ENCODE results near the gene HSD17B10. TPM values are rescaled to one million over a fixed set of nuclear protein-coding genes. Genes with fewer than 3 reads are reported as not detected.
A peak's percentile ranks its signal among the peaks of the same experiment; 100 is the strongest.

The HSD17B10 gene
- total RNA-seq, 1 donor = 48.5 TPM

DNA sequence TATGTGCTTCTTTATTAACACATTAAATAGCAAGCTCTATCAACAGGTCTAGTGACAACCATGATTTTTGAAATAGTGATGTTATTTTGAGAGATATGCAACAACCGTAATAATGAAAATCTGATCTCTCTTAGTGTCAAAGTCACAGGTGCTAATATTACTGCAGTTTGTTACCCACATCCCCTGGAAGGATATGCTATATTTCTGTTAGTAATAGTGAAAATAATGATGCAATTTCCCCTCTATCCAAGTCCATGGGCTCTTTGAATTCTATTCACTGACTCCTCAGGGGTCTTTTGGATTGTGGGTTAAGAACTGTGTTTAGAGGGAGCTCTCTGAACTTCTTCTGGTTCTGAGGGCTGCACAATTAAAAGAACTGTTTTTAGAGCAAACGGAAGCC is 3.0 kb upstream of the HSD17B10 start:
- peaks cover 11% of the 10 kb centered on the region for H3K79me2 ChIP-seq (ENCODE audit: insufficient read depth, low read length)
- H3K4me1 ChIP-seq (ENCODE audit: insufficient read depth, low read length) = peaks cover 20% of the 10 kb centered on the region
- no peaks in the 10 kb centered on the region for H4K20me1 ChIP-seq (ENCODE audit: insufficient read depth, low read length)
- no peak overlapping the region for H3K27ac ChIP-seq (ENCODE audit: low read depth, low read length)
- no peak overlapping the region for H3K4me2 ChIP-seq (ENCODE audit: insufficient read depth, low read length)
- peaks cover 23% of the 10 kb centered on the region for H3K27me3 ChIP-seq (ENCODE audit: insufficient read depth, low read length)
- TF ChIP-seq CTCF (IDR thresholded peaks at IDR 0.05; ENCODE audit: extremely low read depth, low read depth, low read length) = no peak
- H3K9me3 ChIP-seq (ENCODE audit: low read depth, low read length) = no peaks in the 10 kb centered on the region
- no peak overlapping the region for H3K4me3 ChIP-seq (ENCODE audit: insufficient read depth, low read length)
- peaks cover 2% of the 10 kb centered on the region for H3K36me3 ChIP-seq (ENCODE audit: insufficient read depth, low read length)
- H2AFZ ChIP-seq (ENCODE audit: low read length) = no peak overlapping the region
- no peak for DNase-seq (ENCODE audit: insufficient read length, low spot score, missing footprints)

DNA sequence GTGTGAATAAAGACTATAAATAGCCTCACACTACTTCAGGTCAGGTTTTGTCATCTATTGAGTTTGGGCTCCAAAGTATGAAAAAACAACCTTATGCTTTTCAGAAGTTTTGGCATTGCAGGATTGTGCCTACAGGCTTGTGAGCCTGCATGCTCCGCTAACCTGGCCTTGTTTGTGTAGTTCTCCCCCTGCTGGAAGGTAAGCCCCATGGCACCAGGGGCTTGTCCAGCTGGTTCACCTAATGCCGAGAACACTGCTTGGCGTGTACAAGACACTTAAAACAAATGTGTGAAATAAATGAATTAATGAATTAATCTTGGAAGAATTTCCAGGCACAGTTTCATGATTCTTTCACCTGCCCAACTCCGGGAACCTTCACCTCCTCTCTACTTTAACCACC is 1.8 kb upstream of the HSD17B10 start:
- peak; percentile 90 for TF ChIP-seq CTCF (IDR thresholded peaks at IDR 0.05; ENCODE audit: extremely low read depth, low read depth, low read length)
- no peak overlapping the region for H3K27ac ChIP-seq (ENCODE audit: low read depth, low read length)
- H3K36me3 ChIP-seq (ENCODE audit: insufficient read depth, low read length) = peaks cover 14% of the 10 kb centered on the region
- H4K20me1 ChIP-seq (ENCODE audit: insufficient read depth, low read length) = no peaks in the 10 kb centered on the region
- no peak overlapping the region for H3K4me3 ChIP-seq (ENCODE audit: insufficient read depth, low read length)
- H3K27me3 ChIP-seq (ENCODE audit: insufficient read depth, low read length) = peaks cover 17% of the 10 kb centered on the region
- no peak overlapping the region for H3K4me2 ChIP-seq (ENCODE audit: insufficient read depth, low read length)
- peaks cover 10% of the 10 kb centered on the region for H3K4me1 ChIP-seq (ENCODE audit: insufficient read depth, low read length)
- no peak overlapping the region for H2AFZ ChIP-seq (ENCODE audit: low read length)
- H3K9me3 ChIP-seq (ENCODE audit: low read depth, low read length) = no peaks in the 10 kb centered on the region
- DNase-seq (ENCODE audit: insufficient read length, low spot score, missing footprints) = peak; percentile 85
- peaks cover 11% of the 10 kb centered on the region for H3K79me2 ChIP-seq (ENCODE audit: insufficient read depth, low read length)

GRCh38 chrX:53430231-53430630 is 3.9 kb downstream of the HSD17B10 start:
- Histone ChIP-seq H3K27me3 (ENCODE audit: insufficient read depth, low read length) (peaks cover under 1% of the 10 kb centered on the region), H3K27ac (ENCODE audit: low read depth, low read length) (no peak overlapping the region), H4K20me1 (ENCODE audit: insufficient read depth, low read length) (no peaks in the 10 kb centered on the region), H3K79me2 (ENCODE audit: insufficient read depth, low read length) (peaks cover 11% of the 10 kb centered on the region), H3K4me2 (ENCODE audit: insufficient read depth, low read length) (no peak overlapping the region), H3K36me3 (ENCODE audit: insufficient read depth, low read length) (peaks cover 29% of the 10 kb centered on the region), H3K4me3 (ENCODE audit: insufficient read depth, low read length) (no peak overlapping the region), H3K9me3 (ENCODE audit: low read depth, low read length) (no peaks in the 10 kb centered on the region), H3K4me1 (ENCODE audit: insufficient read depth, low read length) (no peaks in the 10 kb centered on the region), H2AFZ (ENCODE audit: low read length) (no peak overlapping the region)
- no peak for TF ChIP-seq CTCF (IDR thresholded peaks at IDR 0.05; ENCODE audit: extremely low read depth, low read depth, low read length)
- DNase-seq (ENCODE audit: insufficient read length, low spot score, missing footprints) = peak; percentile 77

DNA sequence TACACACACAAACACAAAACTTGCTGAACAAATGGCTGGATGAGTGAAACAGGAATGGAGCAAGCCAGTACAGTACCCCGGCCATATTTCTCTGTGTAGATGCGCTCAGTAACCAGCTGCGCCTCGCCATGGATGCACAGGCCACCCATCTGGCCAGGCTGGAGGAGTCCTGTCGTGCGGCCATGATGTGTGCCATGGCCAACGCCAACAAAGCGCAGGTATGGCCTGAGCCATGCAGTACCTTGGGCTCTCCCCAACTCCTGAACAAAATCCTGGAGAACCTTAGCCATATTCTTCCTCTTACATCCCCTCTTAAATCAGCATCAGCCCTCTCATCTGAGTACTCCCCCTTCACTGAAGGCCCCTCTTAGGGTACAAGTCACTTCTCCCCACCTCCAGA is 4.4 kb downstream of the HSD17B10 start:
- H3K79me2 ChIP-seq (ENCODE audit: insufficient read depth, low read length) = peaks cover 11% of the 10 kb centered on the region
- H3K27me3 ChIP-seq (ENCODE audit: insufficient read depth, low read length) = no peaks in the 10 kb centered on the region
- no peak for TF ChIP-seq CTCF (IDR thresholded peaks at IDR 0.05; ENCODE audit: extremely low read depth, low read depth, low read length)
- no peaks in the 10 kb centered on the region for H3K4me1 ChIP-seq (ENCODE audit: insufficient read depth, low read length)
- H3K27ac ChIP-seq (ENCODE audit: low read depth, low read length) = no peak overlapping the region
- H2AFZ ChIP-seq (ENCODE audit: low read length) = no peak overlapping the region
- no peak overlapping the region for H3K4me2 ChIP-seq (ENCODE audit: insufficient read depth, low read length)
- no peak for DNase-seq (ENCODE audit: insufficient read length, low spot score, missing footprints)
- H3K9me3 ChIP-seq (ENCODE audit: low read depth, low read length) = no peaks in the 10 kb centered on the region
- H3K4me3 ChIP-seq (ENCODE audit: insufficient read depth, low read length) = no peak overlapping the region
- no peaks in the 10 kb centered on the region for H4K20me1 ChIP-seq (ENCODE audit: insufficient read depth, low read length)
- H3K36me3 ChIP-seq (ENCODE audit: insufficient read depth, low read length) = peaks cover 29% of the 10 kb centered on the region
